GM19193 (cell line): Measurements from ENCODE around the gene CNOT8.

ENCODE experiments used
- POLR2A ChIP-seq: IDR thresholded peaks from 4 replicates; pipeline ENCODE4 v1.6.1; 2011; ENCODE audit not compliant: insufficient read depth, insufficient read length; ENCODE audit errors: extremely low read depth

Gene CNOT8

GRCh38 chr5:154881986-154882385 is 23.6 kb downstream of the CNOT8 start:
- no peak for TF ChIP-seq POLR2A

GRCh38 chr5:154884424-154884823 is 26.0 kb downstream of the CNOT8 start:
- no peak for TF ChIP-seq POLR2A

- no peak for TF ChIP-seq POLR2A
These were observed 27.0 kb downstream of the CNOT8 start for GRCh38 chr5:154885439-154885838.

- no peak for TF ChIP-seq POLR2A
These were observed 33.9 kb downstream of the CNOT8 start for GRCh38 chr5:154892369-154892771.

GRCh38 chr5:154893381-154893780 is 35.0 kb downstream of the CNOT8 start:
- no peak for TF ChIP-seq POLR2A

GRCh38 chr5:154895606-154896561 is 37.5 kb downstream of the CNOT8 start:
- no peak for TF ChIP-seq POLR2A

- TF ChIP-seq POLR2A: no peak
These were observed 38.2 kb downstream of the CNOT8 start for GRCh38 chr5:154896562-154897165.

GRCh38 chr5:154898210-154898609 is 39.8 kb downstream of the CNOT8 start:
- no peak for TF ChIP-seq POLR2A

- no peak for TF ChIP-seq POLR2A
These were observed 40.9 kb downstream of the CNOT8 start for GRCh38 chr5:154899151-154899816.

GRCh38 chr5:154900066-154900465 is 41.6 kb downstream of the CNOT8 start:
- no peak for TF ChIP-seq POLR2A

- TF ChIP-seq POLR2A: no peak
These were observed 42.8 kb downstream of the CNOT8 start for GRCh38 chr5:154901276-154901675.

GRCh38 chr5:154901913-154902312 is 43.5 kb downstream of the CNOT8 start:
- TF ChIP-seq POLR2A: no peak

- no peak for TF ChIP-seq POLR2A
These were observed 58.4 kb downstream of the CNOT8 start for GRCh38 chr5:154916874-154917273.

GRCh38 chr5:154917757-154918156 is 59.3 kb downstream of the CNOT8 start:
- no peak for TF ChIP-seq POLR2A
